Stimulated activated CD8-positive, alpha-beta memory T cell treated with anti-CD3 and anti-CD28 coated beads, Interleukin-15, amount 100 ng/mL, for 4 hours (primary cell): Measurements from ENCODE around the gene RER1.

Experiments
- DNase-seq, 2 donors: peaks; one replicate each; pipeline ENCODE4 v3.0.0-alpha.2; 2020; ENCODE audit warnings: low read depth in 2 of 2

Gene RER1

GRCh38 chr1:2375923-2376260 is 15.7 kb upstream of the RER1 start:
- DNase-seq: no peak

GRCh38 chr1:2376261-2376741 is 15.3 kb upstream of the RER1 start:
- no peak for DNase-seq

GRCh38 chr1:2376931-2377672 is 14.5 kb upstream of the RER1 start:
- no peak for DNase-seq

- no peak for DNase-seq
Measured at GRCh38 chr1:2377751-2378440, 13.7 kb upstream of the RER1 start.

- no peak for DNase-seq
Measured at GRCh38 chr1:2378441-2378851, 13.2 kb upstream of the RER1 start.

- DNase-seq: no peak
Measured at GRCh38 chr1:2378956-2379732, 12.5 kb upstream of the RER1 start.

GRCh38 chr1:2379733-2380404 is 11.8 kb upstream of the RER1 start:
- DNase-seq: no peak

GRCh38 chr1:2380816-2381591 is 10.6 kb upstream of the RER1 start:
- DNase-seq: no peak

GRCh38 chr1:2381741-2382620 is 9.7 kb upstream of the RER1 start:
- DNase-seq: peak; percentile 37 to 39

GRCh38 chr1:2382621-2383361 is 8.8 kb upstream of the RER1 start:
- no peak for DNase-seq

- DNase-seq: no peak
Measured at GRCh38 chr1:2383576-2383975, 8.1 kb upstream of the RER1 start.

GRCh38 chr1:2384130-2384860 is 7.3 kb upstream of the RER1 start:
- no peak for DNase-seq

GRCh38 chr1:2384941-2385481 is 6.6 kb upstream of the RER1 start:
- no peak for DNase-seq

GRCh38 chr1:2385606-2386280 is 5.9 kb upstream of the RER1 start:
- DNase-seq: no peak

- no peak for DNase-seq
Measured at GRCh38 chr1:2386636-2387611, 4.7 kb upstream of the RER1 start.

- DNase-seq: no peak
Measured at GRCh38 chr1:2388004-2388913, 3.4 kb upstream of the RER1 start.
